Testis (tissue), 3 donors: ENCODE data around the gene PARP9. TPM values are rescaled to one million over a fixed set of nuclear protein-coding genes. Genes with fewer than 3 reads are reported as not detected.
A peak's percentile ranks its signal among the peaks of the same experiment; 100 is the strongest.

Experiments used
- DNase-seq: peaks from one replicate; pipeline ENCODE4 v3.0.0-alpha.2; 2019
- H3K27ac ChIP-seq, 2 donors: fragments of 200-600 bp; sonication (generic); one replicate each; pipeline ENCODE4 v1.5.1; 2019
- H3K27me3 ChIP-seq: fragments of 200-600 bp; sonication (generic); one replicate; pipeline ENCODE4 v1.5.1; 2019
- H3K36me3 ChIP-seq: fragments of 200-600 bp; sonication (generic); one replicate; pipeline ENCODE4 v1.5.1; 2017; ENCODE audit warnings: low read depth; ENCODE audit errors: missing control alignments
- H3K4me1 ChIP-seq: fragments of 200-600 bp; sonication (generic); one replicate; pipeline ENCODE4 v1.5.1; 2019
- H3K4me3 ChIP-seq, 2 donors: fragments of 200-600 bp; sonication (generic); one replicate each; pipeline ENCODE4 v1.5.1; 2017 to 2019
- H3K9me3 ChIP-seq: fragments of 200-600 bp; sonication (generic); one replicate; pipeline ENCODE4 v1.5.1; 2017
- POLR2A ChIP-seq: fragments of 450-650 bp; IDR thresholded peaks from one replicate; pipeline ENCODE4 v1.6.1; 2017; ENCODE audit warnings: antibody characterized with exemption, mild to moderate bottlenecking, moderate library complexity
- WGBS, 2 donors: methylation state at CpG; one replicate each; pipeline ENCODE4 v1.1.5; 2018; 5-methylcytosine and 5-hydroxymethylcytosine counted together
- intact Hi-C: fragments of 100-400 bp; cut with DNase I; formaldehyde crosslinking; loops from one replicate; pipeline ENCODE4 v1.15.1; 2023; ENCODE audit warnings: low total_unique reads
- polyA plus RNA-seq: library from polyadenylated mRNA; stranded (reverse); fragments of 350-450 nt; fragmentation: Illumina TruSeq; extraction: RNeasy Lipid Tissue Mini Kit (QIAGEN cat#74804); gene quantifications from one replicate; pipeline ENCODE4 v1.2.3, GENCODE V29; 2014; ENCODE audit warnings: low read depth, low replicate concordance; ENCODE audit not compliant: insufficient read depth
- total RNA-seq, 2 donors: library from RNA; depleted of rRNA; stranded (reverse); fragments of >200 nt; gene quantifications; one replicate each; pipeline ENCODE4 v1.2.3, GENCODE V29; 2016
- TF ChIP-seq, protein P1 (sequence below), 3 experiments: fragments of 450-650 bp in 2 of 3; fragments of 200-600 bp in 1 of 3; sonication (generic) in 1 of 3; IDR thresholded peaks; one replicate each; pipeline ENCODE4 v1.5.1; 2016 to 2019; ENCODE audit warnings: antibody characterized with exemption in 3 of 3, mild to moderate bottlenecking in 2 of 3, moderate library complexity in 1 of 3

PARP9 gene
- total and polyA plus RNA-seq, 3 donors from 2014 or later = 12.8 to 14.7 (median 13.8) TPM

DNA sequence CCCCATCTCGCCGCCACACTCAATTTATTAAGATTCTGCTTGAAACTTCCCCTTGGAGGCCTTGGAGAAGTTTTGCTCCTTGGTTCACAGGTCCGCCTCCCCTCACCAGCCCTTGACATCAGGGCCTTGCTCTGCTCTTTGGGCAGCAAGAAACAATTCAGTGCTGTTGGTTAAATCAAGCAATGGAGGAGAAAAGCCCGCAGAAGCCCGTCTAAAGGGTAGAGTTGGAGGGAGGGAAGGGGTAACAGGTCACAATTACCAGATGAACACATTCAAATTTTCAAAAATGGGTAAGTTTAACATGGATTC is 429 bp downstream of the PARP9 start:
- Histone ChIP-seq H3K27ac (peak overlapping the region; percentile 94 to 95), H3K27me3 (no peaks in the 10 kb centered on the region), H3K36me3 (no peaks in the 10 kb centered on the region), H3K4me1 (peaks cover 4% of the 10 kb centered on the region), H3K9me3 (no peaks in the 10 kb centered on the region), H3K4me3 (peak overlapping the region; percentile 64 to 84)
- 15 to 21% methylated on average over 5 of the region's 5 CpGs for WGBS, 2 donors
- DNase-seq = peak; percentile 32
- intact Hi-C loops = loop anchor here (5.0 kb wide), 1 partner anchor 119 kb away; the partner anchor contains the start of gene PARP14
- TF ChIP-seq POLR2A = no peak
- TF ChIP-seq, protein P1, sequence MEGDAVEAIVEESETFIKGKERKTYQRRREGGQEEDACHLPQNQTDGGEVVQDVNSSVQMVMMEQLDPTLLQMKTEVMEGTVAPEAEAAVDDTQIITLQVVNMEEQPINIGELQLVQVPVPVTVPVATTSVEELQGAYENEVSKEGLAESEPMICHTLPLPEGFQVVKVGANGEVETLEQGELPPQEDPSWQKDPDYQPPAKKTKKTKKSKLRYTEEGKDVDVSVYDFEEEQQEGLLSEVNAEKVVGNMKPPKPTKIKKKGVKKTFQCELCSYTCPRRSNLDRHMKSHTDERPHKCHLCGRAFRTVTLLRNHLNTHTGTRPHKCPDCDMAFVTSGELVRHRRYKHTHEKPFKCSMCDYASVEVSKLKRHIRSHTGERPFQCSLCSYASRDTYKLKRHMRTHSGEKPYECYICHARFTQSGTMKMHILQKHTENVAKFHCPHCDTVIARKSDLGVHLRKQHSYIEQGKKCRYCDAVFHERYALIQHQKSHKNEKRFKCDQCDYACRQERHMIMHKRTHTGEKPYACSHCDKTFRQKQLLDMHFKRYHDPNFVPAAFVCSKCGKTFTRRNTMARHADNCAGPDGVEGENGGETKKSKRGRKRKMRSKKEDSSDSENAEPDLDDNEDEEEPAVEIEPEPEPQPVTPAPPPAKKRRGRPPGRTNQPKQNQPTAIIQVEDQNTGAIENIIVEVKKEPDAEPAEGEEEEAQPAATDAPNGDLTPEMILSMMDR (IDR thresholded peaks at IDR 0.05) = no peak

DNA sequence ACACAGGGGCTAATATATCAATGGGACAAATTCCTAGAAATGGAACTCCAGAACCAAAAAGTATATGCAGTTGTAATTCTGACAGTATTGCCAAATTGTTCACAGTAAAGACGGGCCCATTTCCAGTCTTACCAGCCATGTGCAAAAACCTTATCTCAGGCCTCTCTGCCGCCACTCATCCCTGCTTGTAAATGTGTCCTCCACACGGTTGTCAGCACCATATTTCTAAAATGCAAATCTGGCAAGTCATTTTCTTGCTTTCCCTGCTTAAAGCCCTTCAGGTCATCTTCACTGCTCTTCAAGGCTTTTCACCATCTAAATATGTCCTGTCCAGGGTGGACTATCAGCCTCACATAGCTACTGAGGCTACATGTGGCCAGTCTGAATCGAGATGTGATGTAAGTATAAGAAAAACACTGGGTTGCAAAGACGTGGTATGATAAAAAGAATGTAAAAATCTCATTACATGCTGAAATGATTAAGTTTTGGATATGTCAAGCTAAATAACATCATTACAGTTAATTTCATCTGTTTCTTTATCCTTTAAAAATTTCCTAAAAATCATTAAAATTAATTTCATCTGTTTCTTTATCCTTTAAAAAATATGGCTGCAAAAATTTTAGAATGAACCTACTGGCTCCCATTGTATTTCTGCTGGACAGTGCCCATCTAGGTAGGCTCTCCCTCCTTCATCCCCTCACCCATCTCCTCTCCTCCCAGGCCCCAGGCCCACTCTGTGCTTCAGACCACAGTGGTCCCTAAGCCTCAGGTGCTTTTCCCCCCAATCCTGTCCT is 980 bp downstream of the PARP9 start:
- no peaks in the 10 kb centered on the region for H3K36me3 ChIP-seq
- H3K9me3 ChIP-seq = no peaks in the 10 kb centered on the region
- no peak for TF ChIP-seq POLR2A
- TF ChIP-seq, protein P1 (IDR thresholded peaks at IDR 0.05) = no peak
- no peak for DNase-seq
- H3K27me3 ChIP-seq = no peaks in the 10 kb centered on the region
- intact Hi-C loops = loop anchor here (5.0 kb wide), 1 partner anchor 119 kb away; the partner anchor contains the start of gene PARP14
- H3K4me1 ChIP-seq = peaks cover 4% of the 10 kb centered on the region
- peak overlapping the region; percentile 94 to 95 for H3K27ac ChIP-seq
- peak overlapping the region; percentile 64 to 84 for H3K4me3 ChIP-seq
- WGBS, 2 donors = 60% methylated on average over 5 of the region's 5 CpGs

GRCh38 chr3:122560680-122561079 is 3.4 kb downstream of the PARP9 start:
- TF ChIP-seq, protein P1 (IDR thresholded peaks at IDR 0.05) = peak in 2 of 3 experiments; percentile 11 to 39
- no peak for TF ChIP-seq POLR2A
- Histone ChIP-seq H3K4me1 (peaks cover 4% of the 10 kb centered on the region), H3K27ac (no peak overlapping the region), H3K9me3 (no peaks in the 10 kb centered on the region), H3K27me3 (no peaks in the 10 kb centered on the region), H3K4me3 (no peak overlapping the region), H3K36me3 (no peaks in the 10 kb centered on the region)
- intact Hi-C loops = loop anchor here (5.0 kb wide), 1 partner anchor 122 kb away; the partner anchor contains the start of gene PARP14
- 84 to 89% methylated on average over 1 of the region's 1 CpG for WGBS, 2 donors
- DNase-seq = peak; percentile 34

DNA sequence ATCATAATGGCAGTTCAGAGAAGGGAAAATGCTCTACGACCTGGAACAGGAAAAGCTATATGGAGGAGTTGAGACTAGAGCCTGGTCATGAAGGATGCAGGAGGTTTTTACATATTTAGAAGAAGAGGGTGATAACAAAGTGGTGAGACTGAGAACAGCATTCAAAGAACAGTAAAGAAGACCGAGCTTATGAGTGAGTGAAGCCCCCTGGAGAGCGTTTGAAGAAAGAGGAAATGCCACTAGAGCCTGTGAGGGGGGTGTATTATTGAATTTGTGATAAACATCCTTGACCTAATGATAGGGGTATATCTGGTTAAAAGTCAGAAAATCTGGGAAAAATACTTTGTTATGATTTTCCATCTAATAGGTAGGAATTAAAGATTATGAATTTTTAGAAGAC is 4.2 kb downstream of the PARP9 start:
- no peak for DNase-seq
- 86 to 87% methylated on average over 3 of the region's 3 CpGs for WGBS, 2 donors
- TF ChIP-seq POLR2A = no peak
- TF ChIP-seq, protein P1 (IDR thresholded peaks at IDR 0.05) = no peak
- Histone ChIP-seq H3K36me3 (no peaks in the 10 kb centered on the region), H3K4me1 (peaks cover 3% of the 10 kb centered on the region), H3K9me3 (no peaks in the 10 kb centered on the region), H3K4me3 (no peak overlapping the region), H3K27me3 (no peaks in the 10 kb centered on the region), H3K27ac (no peak overlapping the region)
- intact Hi-C loops = loop anchor here (5.0 kb wide), 1 partner anchor 122 kb away; the partner anchor contains the start of gene PARP14
